IMR-90 (cell line): ENCODE measurements around the gene CGGBP1. TPM values are rescaled to one million over a fixed set of nuclear protein-coding genes. Genes with fewer than 3 reads are reported as not detected.

Source experiments
- ATAC-seq: fragments of 200-7000 bp; cut with Tn5 transposase; 2 replicates; pipeline ENCODE4 v1.9.1; 2020; ENCODE audit warnings: low read depth, mild to moderate bottlenecking, moderate library complexity
- BruUV-seq: library from RNA; stranded (reverse); fragments of 400-500 nt; replicated peaks from 2 replicates; lab custom pipeline; 2021; lab: Mats Ljungman, UMichigan
- CTCF ChIA-PET: fragments of 300-600 bp; formaldehyde crosslinking; extraction: SDS; loops from one replicate; lab custom pipeline; 2021; ENCODE audit warnings: antibody characterized with exemption; lab: Yijun Ruan, JAX
- POLR2A ChIA-PET: fragments of 300-600 bp; sonication (Branson Sonifier 250); formaldehyde crosslinking; loops from one replicate; lab custom pipeline; 2022; ENCODE audit warnings: antibody characterized with exemption; ENCODE audit not compliant: unreplicated experiment; lab: Charles Lee
- DNase-seq: peaks from one replicate; pipeline ENCODE4 v3.0.0; 2013
- H2AFZ ChIP-seq: replicated peaks from 2 replicates; pipeline ENCODE3; 2013; ENCODE audit warnings: low read length, mild to moderate bottlenecking; ENCODE audit not compliant: poor library complexity
- H2AK5ac ChIP-seq: 2 replicates; pipeline ENCODE4 v1.6.1; 2013; ENCODE audit warnings: low read depth, low read length, inconsistent platforms
- H2AK9ac ChIP-seq: replicated peaks from 2 replicates; pipeline ENCODE3; 2013; ENCODE audit warnings: mild to moderate bottlenecking, low read depth, low read length, moderate library complexity; ENCODE audit not compliant: poor library complexity
- H2BK120ac ChIP-seq: 2 replicates; pipeline ENCODE4 v1.6.1; 2013; ENCODE audit warnings: low read depth, low read length, inconsistent platforms
- H2BK15ac ChIP-seq: 3 replicates; pipeline ENCODE4 v1.6.1; 2013; ENCODE audit warnings: low read depth, low read length, inconsistent platforms
- H2BK20ac ChIP-seq: 2 replicates; pipeline ENCODE4 v1.6.1; 2013; ENCODE audit warnings: low read depth, mild to moderate bottlenecking, inconsistent platforms, low read length, moderate library complexity
- H2BK5ac ChIP-seq: 2 replicates; pipeline ENCODE4 v1.6.1; 2013; ENCODE audit warnings: mild to moderate bottlenecking, low read depth, low read length, inconsistent platforms; ENCODE audit not compliant: poor library complexity, severe bottlenecking
- H3K14ac ChIP-seq: replicated peaks from 2 replicates; pipeline ENCODE4 v1.6.1; 2013; ENCODE audit warnings: low read depth, low read length, inconsistent platforms
- H3K18ac ChIP-seq: 2 replicates; pipeline ENCODE4 v1.6.1; 2013; ENCODE audit warnings: low read depth, low read length, control low read depth
- H3K23ac ChIP-seq: 2 replicates; pipeline ENCODE4 v1.6.1; 2013; ENCODE audit warnings: low read depth, low read length, inconsistent platforms
- H3K27ac ChIP-seq: 2 replicates; pipeline ENCODE4 v1.5.1; 2013; ENCODE audit warnings: mild to moderate bottlenecking, control low read depth, low read length; ENCODE audit not compliant: insufficient read depth
- H3K27me3 ChIP-seq: 2 replicates; pipeline ENCODE4 v1.6.1; 2013; ENCODE audit warnings: low read length; ENCODE audit not compliant: control insufficient read depth, insufficient read depth
- H3K36me3 ChIP-seq: 2 replicates; pipeline ENCODE4 v1.6.1; 2013; ENCODE audit warnings: low read length, mixed read lengths; ENCODE audit not compliant: control insufficient read depth, insufficient read depth
- H3K4ac ChIP-seq: 2 replicates; pipeline ENCODE4 v1.6.1; 2013; ENCODE audit warnings: low read depth, low read length, inconsistent platforms
- H3K4me1 ChIP-seq: 2 replicates; pipeline ENCODE4 v1.6.1; 2013; ENCODE audit warnings: low read length, mixed read lengths; ENCODE audit not compliant: control insufficient read depth, insufficient read depth
- H3K4me2 ChIP-seq: 2 replicates; pipeline ENCODE4 v1.6.1; 2013; ENCODE audit warnings: low read depth, mild to moderate bottlenecking, control low read depth, low read length, moderate library complexity
- H3K4me3 ChIP-seq: 2 replicates; pipeline ENCODE4 v1.5.1; 2013; ENCODE audit warnings: low read depth, mild to moderate bottlenecking, control low read depth, low read length, moderate library complexity; ENCODE audit not compliant: insufficient read depth
- H3K56ac ChIP-seq: 2 replicates; pipeline ENCODE4 v1.6.1; 2013; ENCODE audit warnings: low read length, inconsistent platforms; ENCODE audit not compliant: insufficient read depth; ENCODE audit errors: extremely low read depth
- H3K79me1 ChIP-seq, 2 experiments: 2 replicates each; pipeline ENCODE4 v1.6.1; 2013; ENCODE audit warnings: low read length in 2 of 2, inconsistent platforms in 1 of 2, low read depth in 1 of 2
- H3K9ac ChIP-seq: 2 replicates; pipeline ENCODE4 v1.6.1; 2013; ENCODE audit warnings: low read depth, low read length, control low read depth
- H3K9me1 ChIP-seq: 2 replicates; pipeline ENCODE4 v1.6.1; 2013; ENCODE audit warnings: low read length, inconsistent platforms; ENCODE audit not compliant: insufficient read depth
- H3K9me3 ChIP-seq: 2 replicates; pipeline ENCODE4 v1.6.1; 2013; ENCODE audit warnings: low read length; ENCODE audit not compliant: control insufficient read depth, insufficient read depth
- H4K20me1 ChIP-seq: 2 replicates; pipeline ENCODE4 v1.6.1; 2013; ENCODE audit warnings: low read length, inconsistent platforms; ENCODE audit not compliant: insufficient read depth
- H4K5ac ChIP-seq: 2 replicates; pipeline ENCODE4 v1.6.1; 2013; ENCODE audit warnings: mild to moderate bottlenecking, low read depth, low read length, control low read depth
- H4K8ac ChIP-seq, 2 experiments: 2 replicates each; pipeline ENCODE4 v1.6.1; 2013; ENCODE audit warnings: low read depth in 2 of 2, low read length in 2 of 2, control low read depth in 1 of 2, inconsistent platforms in 1 of 2
- H4K91ac ChIP-seq: 2 replicates; pipeline ENCODE4 v1.6.1; 2013; ENCODE audit warnings: low read depth, low read length, inconsistent platforms; ENCODE audit not compliant: insufficient read depth
- BHLHE40 ChIP-seq: fragments of 150-350 bp; IDR thresholded peaks from 2 replicates; pipeline ENCODE4 v1.6.1; 2016; ENCODE audit warnings: mild to moderate bottlenecking, low read depth, low read length
- CHD1 ChIP-seq: IDR thresholded peaks from 2 replicates; pipeline ENCODE4 v1.6.1; 2012; ENCODE audit warnings: low read depth, low read length, improper control_type of control experiment
- FOS ChIP-seq: fragments of 150-350 bp; IDR thresholded peaks from 2 replicates; pipeline ENCODE4 v1.6.1; 2016; ENCODE audit warnings: low read depth, low read length
- MAFK ChIP-seq: IDR thresholded peaks from 2 replicates; pipeline ENCODE4 v1.6.1; 2012; ENCODE audit warnings: low read depth, low read length, improper control_type of control experiment
- RAD21 ChIP-seq: IDR thresholded peaks from 2 replicates; pipeline ENCODE4 v1.6.1; 2012; ENCODE audit warnings: low read length, improper control_type of control experiment
- RFX5 ChIP-seq: IDR thresholded peaks from 2 replicates; pipeline ENCODE4 v1.8.0; 2012; ENCODE audit warnings: low read depth, mild to moderate bottlenecking, low read length, moderate library complexity
- WGBS, 2 experiments: methylation state at CpG; one replicate each; pipeline versions ENCODE4 v1.1.5 to v1.1.7; 2013; ENCODE audit warnings: missing lambda C conversion rate in 2 of 2; ENCODE audit not compliant: insufficient read length in 1 of 2; ENCODE audit errors: extremely low coverage in 2 of 2; 5-methylcytosine and 5-hydroxymethylcytosine counted together
- dilution Hi-C: fragments of 300-500 bp; cut with HindIII; formaldehyde crosslinking; loops from one replicate; pipeline ENCODE4 v1.14.3; 2018; ENCODE audit warnings: low sequenced_read_pairs; ENCODE audit not compliant: unreplicated experiment
- in situ Hi-C: fragments of 300-500 bp; cut with MboI; formaldehyde crosslinking; loops from 3 replicates; pipeline ENCODE4 v1.14.3; 2019; ENCODE audit warnings: low sequenced_read_pairs, inconsistent platforms, mixed read lengths
- intact Hi-C: fragments of 100-400 bp; cut with micrococcal nuclease; formaldehyde crosslinking; loops from 2 replicates; pipeline ENCODE4 v1.10.0; 2022
- polyA plus RNA-seq, 3 experiments: library from polyadenylated mRNA; depleted of rRNA; stranded (reverse); fragments of >200 nt; gene quantifications; 2 replicates each; pipeline ENCODE4 v1.2.3, GENCODE V29; 2012; ENCODE audit warnings: low replicate concordance in 1 of 3
- total RNA-seq: library from RNA; depleted of rRNA; stranded (reverse); fragments of >200 nt; gene quantifications from 2 replicates; pipeline ENCODE4 v1.2.3, GENCODE V29; 2012
- TF ChIP-seq, protein P1 (sequence below): fragments of 150-350 bp; IDR thresholded peaks from 2 replicates; pipeline ENCODE4 v1.6.1; 2017; ENCODE audit warnings: mild to moderate bottlenecking, antibody characterized with exemption, low read length, low read depth

CGGBP1 gene
- total and polyA plus RNA-seq, 2 of the 4 experiments (the other 2 are of a cell fraction): 42.1 to 47.7 TPM

- CTCF ChIA-PET: no interaction called here
- Histone ChIP-seq H2BK15ac (no peak overlapping the region), H3K9me1 (no peaks in the 10 kb centered on the region)
Measured at GRCh38 chr3:88093266-88093665, 34.5 kb upstream of the CGGBP1 start.

More at GRCh38 chr3:88093266-88093665, 34.5 kb upstream of the CGGBP1 start:
- no CpG with 5 or more reads among the region's 1 CpG for WGBS, 2 experiments
- Histone ChIP-seq H3K18ac (no peak overlapping the region), H4K8ac (no peak overlapping the region), H2AK5ac (no peak overlapping the region), H3K14ac (no peak overlapping the region), H3K27me3 (no peaks in the 10 kb centered on the region), H3K9ac (no peak overlapping the region), H3K4ac (no peak overlapping the region), H2AK9ac (no peak overlapping the region), H3K4me3 (no peak overlapping the region), H4K91ac (no peak overlapping the region), H2BK5ac (no peak overlapping the region), H4K5ac (no peak overlapping the region), H3K23ac (no peak overlapping the region), H3K79me1 (peaks cover 21 to 29% of the 10 kb centered on the region in 2 experiments), H2AFZ (no peak overlapping the region), H3K4me1 (no peaks in the 10 kb centered on the region), H3K9me3 (no peaks in the 10 kb centered on the region), H3K27ac (no peak overlapping the region), H3K36me3 (peaks cover 1% of the 10 kb centered on the region; the same call in 1 of the 2 replicates), H4K20me1 (no peaks in the 10 kb centered on the region; the same call in 1 of the 2 replicates), H2BK120ac (no peak overlapping the region), H2BK20ac (no peak overlapping the region), H3K56ac (no peak overlapping the region), H3K4me2 (no peak overlapping the region)
- in situ Hi-C loops (no loop called here), dilution Hi-C loops (no loop called here), intact Hi-C loops (no loop called here)
- POLR2A ChIA-PET: no interaction called here
- DNase-seq: no peak
- TF ChIP-seq FOS (no peak), MAFK (no peak), BHLHE40 (no peak), RAD21 (no peak), RFX5 (no peak), CHD1 (no peak)
- TF ChIP-seq, protein P1, sequence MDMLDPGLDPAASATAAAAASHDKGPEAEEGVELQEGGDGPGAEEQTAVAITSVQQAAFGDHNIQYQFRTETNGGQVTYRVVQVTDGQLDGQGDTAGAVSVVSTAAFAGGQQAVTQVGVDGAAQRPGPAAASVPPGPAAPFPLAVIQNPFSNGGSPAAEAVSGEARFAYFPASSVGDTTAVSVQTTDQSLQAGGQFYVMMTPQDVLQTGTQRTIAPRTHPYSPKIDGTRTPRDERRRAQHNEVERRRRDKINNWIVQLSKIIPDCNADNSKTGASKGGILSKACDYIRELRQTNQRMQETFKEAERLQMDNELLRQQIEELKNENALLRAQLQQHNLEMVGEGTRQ: no peak
- BruUV-seq: no TSS peak
- no peak for ATAC-seq
